GM23248 (cell line): ENCODE measurements around the gene CACNA1I.

Experiments
- EZH2 ChIP-seq: fragments of 200-600 bp; sonication (generic); IDR thresholded peaks from 2 replicates; pipeline ENCODE4 v1.6.1; 2018; ENCODE audit warnings: antibody characterized with exemption, mild to moderate bottlenecking; ENCODE audit not compliant: insufficient read depth, poor library complexity, severe bottlenecking
- EZH2phosphoT487 ChIP-seq: fragments of 200-600 bp; sonication (generic); IDR thresholded peaks from 2 replicates; pipeline ENCODE4 v1.6.1; 2018; ENCODE audit warnings: antibody characterized with exemption, moderate library complexity, mild to moderate bottlenecking, low read depth; ENCODE audit not compliant: insufficient read depth

DNA sequence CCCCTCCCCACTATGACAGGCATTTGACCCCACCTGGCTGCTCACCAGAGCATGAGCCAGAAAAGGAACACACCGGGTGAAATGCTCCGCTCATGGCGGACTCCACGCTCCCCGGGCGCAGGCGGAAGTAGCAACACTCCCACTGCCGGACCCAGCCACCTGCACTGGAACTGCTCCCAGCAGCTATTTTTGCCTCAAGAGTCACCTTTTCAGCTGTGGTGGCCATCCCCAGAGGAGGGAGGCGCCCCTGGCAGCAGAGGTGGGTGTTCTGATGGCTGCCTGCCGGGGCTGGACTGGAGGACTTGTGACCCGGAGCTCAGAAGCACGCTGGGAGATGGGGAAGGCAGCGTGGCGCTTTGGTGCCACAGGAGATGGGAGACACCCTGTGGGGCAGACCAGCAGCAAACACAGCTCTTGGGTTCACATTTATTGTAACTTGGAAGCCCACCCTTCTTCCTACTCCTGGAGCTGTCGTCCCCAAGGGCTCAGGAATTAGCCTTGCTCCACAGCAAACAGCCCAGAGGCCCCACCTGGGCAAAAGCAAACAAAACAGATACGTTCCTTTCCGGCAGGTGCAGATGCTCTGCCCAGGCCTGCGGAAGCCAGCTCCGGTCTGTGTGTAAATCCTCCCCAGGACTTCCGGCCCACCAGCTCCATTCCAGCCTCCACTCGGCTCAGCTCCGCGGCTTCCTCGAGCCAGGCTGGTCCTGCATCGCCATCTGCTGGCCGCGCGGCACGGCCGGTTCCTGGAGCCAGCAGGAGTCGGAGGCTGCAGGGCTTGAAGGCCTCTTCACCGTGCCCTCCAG, 41.7 kb upstream of the CACNA1I start:
- TF ChIP-seq EZH2 (no peak), EZH2phosphoT487 (no peak)
